ENCODE results near the gene ROBO1.

ROBO1 gene

GRCh38 chr3:79009861-79010260 is 757.9 kb downstream of the ROBO1 start:
- H3K4me1 Mint-ChIP-seq (ENCODE audit: low read depth in 2 of 2): no peaks in the 10 kb centered on the region
- ATAC-seq (replicated peaks) (no peak), DNase-seq (no peak)
- no peaks in the 10 kb centered on the region for H3K27me3 Mint-ChIP-seq
- no peak overlapping the region for H3K4me3 Mint-ChIP-seq
- no peaks in the 10 kb centered on the region for H3K36me3 Mint-ChIP-seq (ENCODE audit: insufficient read depth)
- H3K27ac Mint-ChIP-seq: no peak overlapping the region
- peaks cover 3 to 7% of the 10 kb centered on the region in 2 donors for H3K9me3 Mint-ChIP-seq

GRCh38 chr3:79006077-79006476 is 761.7 kb downstream of the ROBO1 start:
- no peak overlapping the region for H3K27ac Mint-ChIP-seq
- DNase-seq (no peak), ATAC-seq (replicated peaks) (no peak)
- H3K36me3 Mint-ChIP-seq (ENCODE audit: insufficient read depth): no peaks in the 10 kb centered on the region
- no peaks in the 10 kb centered on the region for H3K27me3 Mint-ChIP-seq
- peaks cover 9 to 15% of the 10 kb centered on the region in 2 donors for H3K9me3 Mint-ChIP-seq
- H3K4me1 Mint-ChIP-seq (ENCODE audit: low read depth in 2 of 2): no peaks in the 10 kb centered on the region
- no peak overlapping the region for H3K4me3 Mint-ChIP-seq

GRCh38 chr3:79005084-79005483 is 762.7 kb downstream of the ROBO1 start:
- Mint-ChIP-seq H3K27ac (no peak overlapping the region), H3K36me3 (ENCODE audit: insufficient read depth) (no peaks in the 10 kb centered on the region), H3K4me1 (ENCODE audit: low read depth in 2 of 2) (no peaks in the 10 kb centered on the region), H3K4me3 (no peak overlapping the region), H3K27me3 (no peaks in the 10 kb centered on the region), H3K9me3 (peaks cover 9 to 15% of the 10 kb centered on the region in 2 donors)
- DNase-seq: no peak
- no peak for ATAC-seq (replicated peaks)

GRCh38 chr3:79003994-79004393 is 763.8 kb downstream of the ROBO1 start:
- no peak overlapping the region for H3K4me3 Mint-ChIP-seq
- ATAC-seq (replicated peaks) (no peak), DNase-seq (no peak)
- no peaks in the 10 kb centered on the region for H3K36me3 Mint-ChIP-seq (ENCODE audit: insufficient read depth)
- H3K4me1 Mint-ChIP-seq (ENCODE audit: low read depth in 2 of 2): no peaks in the 10 kb centered on the region
- no peak overlapping the region for H3K27ac Mint-ChIP-seq
- no peaks in the 10 kb centered on the region for H3K27me3 Mint-ChIP-seq
- peaks cover 9 to 16% of the 10 kb centered on the region in 2 donors for H3K9me3 Mint-ChIP-seq

GRCh38 chr3:79002465-79003372 is 765.1 kb downstream of the ROBO1 start:
- peaks cover 11 to 19% of the 10 kb centered on the region in 2 donors for H3K9me3 Mint-ChIP-seq
- H3K27ac Mint-ChIP-seq: no peak overlapping the region
- no peak for DNase-seq
- H3K36me3 Mint-ChIP-seq (ENCODE audit: insufficient read depth): no peaks in the 10 kb centered on the region
- no peaks in the 10 kb centered on the region for H3K4me1 Mint-ChIP-seq (ENCODE audit: low read depth in 2 of 2)
- ATAC-seq (replicated peaks): no peak
- no peaks in the 10 kb centered on the region for H3K27me3 Mint-ChIP-seq
- H3K4me3 Mint-ChIP-seq: no peak overlapping the region

- no peak for DNase-seq
- Mint-ChIP-seq H3K4me1 (ENCODE audit: low read depth in 2 of 2) (no peaks in the 10 kb centered on the region), H3K36me3 (ENCODE audit: insufficient read depth) (no peaks in the 10 kb centered on the region), H3K9me3 (peaks cover 14 to 23% of the 10 kb centered on the region in 2 donors), H3K27me3 (no peaks in the 10 kb centered on the region), H3K27ac (no peak overlapping the region), H3K4me3 (no peak overlapping the region)
- ATAC-seq (replicated peaks): no peak
Observed at GRCh38 chr3:79001255-79001654, 766.5 kb downstream of the ROBO1 start.

GRCh38 chr3:78999139-78999538 is 768.7 kb downstream of the ROBO1 start:
- Mint-ChIP-seq H3K27ac (no peak overlapping the region), H3K27me3 (no peaks in the 10 kb centered on the region), H3K36me3 (ENCODE audit: insufficient read depth) (no peaks in the 10 kb centered on the region), H3K9me3 (peaks cover 11 to 23% of the 10 kb centered on the region in 2 donors), H3K4me1 (ENCODE audit: low read depth in 2 of 2) (no peaks in the 10 kb centered on the region), H3K4me3 (no peak overlapping the region)
- DNase-seq (no peak), ATAC-seq (replicated peaks) (no peak)

GRCh38 chr3:78995087-78995486 is 772.7 kb downstream of the ROBO1 start:
- H3K36me3 Mint-ChIP-seq (ENCODE audit: insufficient read depth): no peaks in the 10 kb centered on the region
- H3K4me3 Mint-ChIP-seq: no peak overlapping the region
- peaks cover 9 to 16% of the 10 kb centered on the region in 2 donors for H3K9me3 Mint-ChIP-seq
- ATAC-seq (replicated peaks): no peak
- no peak for DNase-seq
- H3K27me3 Mint-ChIP-seq: no peaks in the 10 kb centered on the region
- H3K27ac Mint-ChIP-seq: no peak overlapping the region
- H3K4me1 Mint-ChIP-seq (ENCODE audit: low read depth in 2 of 2): no peaks in the 10 kb centered on the region

GRCh38 chr3:78994174-78995027 is 773.4 kb downstream of the ROBO1 start:
- DNase-seq: no peak
- H3K27me3 Mint-ChIP-seq: no peaks in the 10 kb centered on the region

GRCh38 chr3:78993375-78993774 is 774.4 kb downstream of the ROBO1 start:
- Mint-ChIP-seq H3K4me1 (ENCODE audit: low read depth in 2 of 2) (no peaks in the 10 kb centered on the region), H3K4me3 (no peak overlapping the region), H3K27me3 (no peaks in the 10 kb centered on the region), H3K9me3 (peaks cover 6 to 8% of the 10 kb centered on the region in 2 donors), H3K36me3 (ENCODE audit: insufficient read depth) (no peaks in the 10 kb centered on the region), H3K27ac (no peak overlapping the region)
- DNase-seq: no peak
- ATAC-seq (replicated peaks): no peak

More at GRCh38 chr3:78994174-78995027, 773.4 kb downstream of the ROBO1 start:
- Mint-ChIP-seq H3K4me3 (no peak overlapping the region), H3K9me3 (peaks cover 9 to 16% of the 10 kb centered on the region in 2 donors), H3K36me3 (ENCODE audit: insufficient read depth) (no peaks in the 10 kb centered on the region), H3K27ac (no peak overlapping the region), H3K4me1 (ENCODE audit: low read depth in 2 of 2) (no peaks in the 10 kb centered on the region)
- no peak for ATAC-seq (replicated peaks)

GRCh38 chr3:78992830-78993229 is 775.0 kb downstream of the ROBO1 start:
- no peaks in the 10 kb centered on the region for H3K4me1 Mint-ChIP-seq (ENCODE audit: low read depth in 2 of 2)
- no peak overlapping the region for H3K27ac Mint-ChIP-seq
- H3K4me3 Mint-ChIP-seq: no peak overlapping the region
- no peaks in the 10 kb centered on the region for H3K27me3 Mint-ChIP-seq
- DNase-seq (no peak), ATAC-seq (replicated peaks) (no peak)
- H3K36me3 Mint-ChIP-seq (ENCODE audit: insufficient read depth): no peaks in the 10 kb centered on the region
- H3K9me3 Mint-ChIP-seq: peaks cover 6 to 7% of the 10 kb centered on the region in 2 donors

GRCh38 chr3:78992400-78992799 is 775.4 kb downstream of the ROBO1 start:
- no peaks in the 10 kb centered on the region for H3K36me3 Mint-ChIP-seq (ENCODE audit: insufficient read depth)
- ATAC-seq (replicated peaks) (no peak), DNase-seq (no peak)
- peaks cover 3 to 4% of the 10 kb centered on the region in 2 donors for H3K9me3 Mint-ChIP-seq
- no peak overlapping the region for H3K4me3 Mint-ChIP-seq
- no peak overlapping the region for H3K27ac Mint-ChIP-seq
- H3K4me1 Mint-ChIP-seq (ENCODE audit: low read depth in 2 of 2): no peaks in the 10 kb centered on the region
- H3K27me3 Mint-ChIP-seq: no peaks in the 10 kb centered on the region

GRCh38 chr3:78991656-78992055 is 776.1 kb downstream of the ROBO1 start:
- Mint-ChIP-seq H3K4me1 (ENCODE audit: low read depth in 2 of 2) (no peaks in the 10 kb centered on the region), H3K9me3 (peaks cover 0 to 4% of the 10 kb centered on the region in 2 donors), H3K27me3 (no peaks in the 10 kb centered on the region), H3K4me3 (no peak overlapping the region), H3K36me3 (ENCODE audit: insufficient read depth) (no peaks in the 10 kb centered on the region), H3K27ac (no peak overlapping the region)
- DNase-seq (no peak), ATAC-seq (replicated peaks) (no peak)
